DOHH2 (cell line): Measurements from ENCODE around the gene C1orf159.

Experiments used
- EZH2phosphoT487 ChIP-seq: fragments of 200-600 bp; sonication (generic); IDR thresholded peaks from 2 replicates; pipeline ENCODE4 v1.6.1; 2017; ENCODE audit warnings: borderline replicate concordance, mild to moderate bottlenecking, antibody characterized with exemption, low read length, moderate library complexity, mixed read lengths
- TF ChIP-seq, protein P1 (sequence below): fragments of 200-600 bp; sonication (generic); IDR thresholded peaks from one replicate; pipeline ENCODE4 v1.5.1; 2014; ENCODE audit warnings: antibody characterized with exemption, mild to moderate bottlenecking, low read depth, low read length; ENCODE audit not compliant: poor library complexity, severe bottlenecking

DNA sequence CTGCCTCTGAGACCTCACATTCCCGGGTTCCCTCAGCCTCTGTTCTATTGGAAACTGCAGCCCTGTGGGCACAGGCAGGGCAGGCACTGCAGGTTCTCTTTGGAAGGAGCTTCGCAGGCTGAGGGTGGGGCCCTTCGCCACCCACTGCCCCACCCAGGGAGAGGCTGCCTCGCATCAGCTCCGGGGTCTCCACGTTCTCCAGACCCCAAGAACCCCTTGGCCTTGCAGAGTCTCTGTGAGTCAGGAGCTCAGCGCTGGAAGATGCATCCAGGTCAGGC, 8.6 kb upstream of the C1orf159 start:
- TF ChIP-seq, protein P1, sequence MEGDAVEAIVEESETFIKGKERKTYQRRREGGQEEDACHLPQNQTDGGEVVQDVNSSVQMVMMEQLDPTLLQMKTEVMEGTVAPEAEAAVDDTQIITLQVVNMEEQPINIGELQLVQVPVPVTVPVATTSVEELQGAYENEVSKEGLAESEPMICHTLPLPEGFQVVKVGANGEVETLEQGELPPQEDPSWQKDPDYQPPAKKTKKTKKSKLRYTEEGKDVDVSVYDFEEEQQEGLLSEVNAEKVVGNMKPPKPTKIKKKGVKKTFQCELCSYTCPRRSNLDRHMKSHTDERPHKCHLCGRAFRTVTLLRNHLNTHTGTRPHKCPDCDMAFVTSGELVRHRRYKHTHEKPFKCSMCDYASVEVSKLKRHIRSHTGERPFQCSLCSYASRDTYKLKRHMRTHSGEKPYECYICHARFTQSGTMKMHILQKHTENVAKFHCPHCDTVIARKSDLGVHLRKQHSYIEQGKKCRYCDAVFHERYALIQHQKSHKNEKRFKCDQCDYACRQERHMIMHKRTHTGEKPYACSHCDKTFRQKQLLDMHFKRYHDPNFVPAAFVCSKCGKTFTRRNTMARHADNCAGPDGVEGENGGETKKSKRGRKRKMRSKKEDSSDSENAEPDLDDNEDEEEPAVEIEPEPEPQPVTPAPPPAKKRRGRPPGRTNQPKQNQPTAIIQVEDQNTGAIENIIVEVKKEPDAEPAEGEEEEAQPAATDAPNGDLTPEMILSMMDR: no peak
- no peak for TF ChIP-seq EZH2phosphoT487
